MCF 10A (cell line): ENCODE results near the gene DET1. TPM values are rescaled to one million over a fixed set of nuclear protein-coding genes. Genes with fewer than 3 reads are reported as not detected.

Experiments
- BruUV-seq: library from RNA; stranded (reverse); fragments of 400-500 nt; replicated peaks from 2 replicates; lab custom pipeline; 2021; lab: Mats Ljungman, UMichigan
- CTCF ChIA-PET: fragments of 300-600 bp; sonication (Branson Sonifier 250); formaldehyde crosslinking; extraction: SDS; loops from one replicate; lab custom pipeline; 2021; ENCODE audit warnings: antibody characterized with exemption, inconsistent platforms; lab: Yijun Ruan, JAX
- POLR2A ChIA-PET: fragments of 300-600, 350-650 bp; sonication (Branson Sonifier 250); formaldehyde crosslinking; extraction: SDS; loops from one replicate; lab custom pipeline; 2020; ENCODE audit warnings: antibody characterized with exemption, inconsistent platforms; lab: Yijun Ruan, JAX
- DNase-seq: peaks from one replicate; pipeline ENCODE4 v3.0.0-alpha.2; 2018; ENCODE audit not compliant: unreplicated experiment
- H3K27ac Mint-ChIP-seq: one replicate; pipeline ENCODE4 v1.8.0; 2022; ENCODE audit warnings: mild to moderate bottlenecking, low read depth, mixed read lengths; ENCODE audit not compliant: unreplicated experiment
- H3K27me3 Mint-ChIP-seq: one replicate; pipeline ENCODE4 v1.8.0; 2022; ENCODE audit warnings: mixed read lengths; ENCODE audit not compliant: insufficient read depth, unreplicated experiment
- H3K36me3 Mint-ChIP-seq: one replicate; pipeline ENCODE4 v1.8.0; 2022; ENCODE audit warnings: mild to moderate bottlenecking, moderate library complexity, mixed read lengths; ENCODE audit not compliant: insufficient read depth, unreplicated experiment
- H3K4me1 Mint-ChIP-seq: one replicate; pipeline ENCODE4 v1.8.0; 2022; ENCODE audit warnings: mixed read lengths; ENCODE audit not compliant: insufficient read depth, unreplicated experiment
- H3K4me3 Mint-ChIP-seq: one replicate; pipeline ENCODE4 v1.8.0; 2022; ENCODE audit warnings: mild to moderate bottlenecking, moderate library complexity, mixed read lengths; ENCODE audit not compliant: unreplicated experiment
- H3K9me3 Mint-ChIP-seq: one replicate; pipeline ENCODE4 v1.8.0; 2022; ENCODE audit warnings: mixed read lengths; ENCODE audit not compliant: unreplicated experiment
- intact Hi-C: fragments of 100-400 bp; cut with micrococcal nuclease; formaldehyde crosslinking; loops from 2 replicates; pipeline ENCODE4 v1.14.1; 2022
- total RNA-seq: library from RNA; stranded (reverse); gene quantifications from 2 replicates; pipeline ENCODE4 v1.2.3, GENCODE V29; 2022
- TF ChIP-seq, protein P1 (sequence below): fragments of 200-600 bp; IDR thresholded peaks from one replicate; pipeline ENCODE4 v1.8.0; 2022; ENCODE audit warnings: antibody characterized with exemption, mild to moderate bottlenecking; ENCODE audit not compliant: unreplicated experiment

The DET1 gene
- total RNA-seq, 1 experiment from 2014 or later: 5.1 TPM

DNA sequence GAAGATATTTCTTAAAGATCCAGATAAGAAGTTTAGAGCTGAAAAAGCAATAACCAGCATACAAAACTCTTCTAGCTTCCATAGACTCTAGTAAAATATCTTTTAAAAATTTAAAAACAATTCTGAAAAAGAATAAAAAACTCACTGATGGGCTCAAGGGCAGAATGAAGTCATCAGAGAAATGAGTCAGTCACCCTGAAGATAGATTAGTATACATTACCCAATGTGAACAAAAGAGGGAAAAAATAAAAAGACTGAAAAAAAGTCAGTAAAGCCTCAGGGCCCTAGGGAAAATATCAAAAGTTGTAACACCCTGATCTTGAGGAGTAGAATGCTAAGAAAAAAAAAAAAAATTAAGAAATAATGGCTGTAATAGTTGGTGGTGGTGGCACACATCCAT, 11.4 kb downstream of the DET1 start:
- Mint-ChIP-seq H3K4me1 (no peaks in the 10 kb centered on the region), H3K36me3 (peaks cover 15% of the 10 kb centered on the region), H3K27me3 (no peaks in the 10 kb centered on the region), H3K27ac (no peak overlapping the region), H3K9me3 (no peaks in the 10 kb centered on the region), H3K4me3 (no peak overlapping the region)
- BruUV-seq: no TSS peak
- DNase-seq: no peak
- ChIA-PET CTCF (interaction anchor here (0.7 kb wide), 1 partner anchor 1242 kb away, joined by 4 read pairs; no protein-coding TSS in a partner anchor), POLR2A (interaction anchor here (0.7 to 1.5 kb wide), 2 partner anchors 68 to 1810 kb away, joined by 4 to 6 read pairs; partner anchors contain the start of genes MRPL46 and MRPS11)
- TF ChIP-seq, protein P1, sequence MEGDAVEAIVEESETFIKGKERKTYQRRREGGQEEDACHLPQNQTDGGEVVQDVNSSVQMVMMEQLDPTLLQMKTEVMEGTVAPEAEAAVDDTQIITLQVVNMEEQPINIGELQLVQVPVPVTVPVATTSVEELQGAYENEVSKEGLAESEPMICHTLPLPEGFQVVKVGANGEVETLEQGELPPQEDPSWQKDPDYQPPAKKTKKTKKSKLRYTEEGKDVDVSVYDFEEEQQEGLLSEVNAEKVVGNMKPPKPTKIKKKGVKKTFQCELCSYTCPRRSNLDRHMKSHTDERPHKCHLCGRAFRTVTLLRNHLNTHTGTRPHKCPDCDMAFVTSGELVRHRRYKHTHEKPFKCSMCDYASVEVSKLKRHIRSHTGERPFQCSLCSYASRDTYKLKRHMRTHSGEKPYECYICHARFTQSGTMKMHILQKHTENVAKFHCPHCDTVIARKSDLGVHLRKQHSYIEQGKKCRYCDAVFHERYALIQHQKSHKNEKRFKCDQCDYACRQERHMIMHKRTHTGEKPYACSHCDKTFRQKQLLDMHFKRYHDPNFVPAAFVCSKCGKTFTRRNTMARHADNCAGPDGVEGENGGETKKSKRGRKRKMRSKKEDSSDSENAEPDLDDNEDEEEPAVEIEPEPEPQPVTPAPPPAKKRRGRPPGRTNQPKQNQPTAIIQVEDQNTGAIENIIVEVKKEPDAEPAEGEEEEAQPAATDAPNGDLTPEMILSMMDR: no peak
- intact Hi-C loops: no loop called here

DNA sequence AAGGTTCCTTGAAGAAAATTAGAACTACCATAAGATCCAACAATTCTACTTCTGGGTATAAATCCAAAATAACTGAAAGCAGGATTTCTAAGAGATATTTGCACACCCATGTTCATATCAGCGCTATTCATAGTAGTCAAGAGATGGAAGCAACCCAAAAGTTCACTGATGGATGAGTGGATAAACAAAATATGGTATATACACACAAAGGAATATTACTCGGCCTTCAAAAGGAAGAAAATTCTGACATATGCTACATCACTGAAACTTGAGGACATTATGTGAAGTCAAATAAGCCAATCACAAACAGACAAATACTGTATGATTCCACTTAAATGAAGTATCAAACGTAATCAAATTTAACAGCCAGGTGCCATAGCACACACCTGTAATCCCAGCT, 13.1 kb downstream of the DET1 start:
- no peak overlapping the region for H3K27ac Mint-ChIP-seq
- ChIA-PET POLR2A (no interaction called here), CTCF (no interaction called here)
- intact Hi-C loops: no loop called here
- H3K9me3 Mint-ChIP-seq: no peaks in the 10 kb centered on the region
- no peaks in the 10 kb centered on the region for H3K27me3 Mint-ChIP-seq
- H3K4me3 Mint-ChIP-seq: no peak overlapping the region
- H3K4me1 Mint-ChIP-seq: no peaks in the 10 kb centered on the region
- no TSS peak for BruUV-seq
- DNase-seq: no peak
- peaks cover 29% of the 10 kb centered on the region for H3K36me3 Mint-ChIP-seq
- TF ChIP-seq, protein P1: no peak

DNA sequence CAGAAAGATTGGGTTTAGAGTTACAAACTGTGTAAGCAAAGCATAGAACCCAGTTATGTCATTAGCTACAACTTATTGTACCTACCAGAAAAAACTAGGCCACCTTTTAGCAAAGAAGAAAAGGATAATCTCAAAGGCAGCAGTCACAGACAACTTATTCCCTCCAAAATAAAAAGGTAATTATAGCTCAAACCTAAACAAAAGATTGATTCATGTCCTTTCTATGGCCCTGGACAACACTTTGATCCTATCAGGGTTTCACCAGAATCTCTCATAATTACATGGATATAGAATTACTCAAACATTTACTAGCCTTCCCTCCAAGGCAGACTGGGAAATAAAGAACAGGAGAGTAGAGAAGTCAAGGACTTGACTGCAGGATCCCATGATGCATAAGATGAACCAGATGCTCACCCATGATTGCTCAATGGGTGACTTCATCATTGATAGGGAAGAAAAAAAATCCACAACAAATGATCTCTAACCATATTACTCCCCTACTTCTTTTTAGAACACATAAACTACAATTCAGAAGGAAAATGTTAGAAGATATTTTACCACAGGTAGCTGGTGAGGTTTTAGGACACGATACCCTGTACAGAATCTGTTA, 17.4 kb downstream of the DET1 start:
- POLR2A ChIA-PET: interaction anchor here (1.1 kb wide), 1 partner anchor 61 kb away, joined by 3 read pairs; the partner anchor contains the start of genes MRPL46 and MRPS11
- H3K9me3 Mint-ChIP-seq: no peaks in the 10 kb centered on the region
- H3K27me3 Mint-ChIP-seq: no peaks in the 10 kb centered on the region
- CTCF ChIA-PET: no interaction called here
- TF ChIP-seq, protein P1: no peak
- DNase-seq: no peak
- intact Hi-C loops: no loop called here
- BruUV-seq: no TSS peak
- no peak overlapping the region for H3K4me3 Mint-ChIP-seq
- H3K4me1 Mint-ChIP-seq: no peaks in the 10 kb centered on the region
- peaks cover 36% of the 10 kb centered on the region for H3K36me3 Mint-ChIP-seq
- H3K27ac Mint-ChIP-seq: no peak overlapping the region

DNA sequence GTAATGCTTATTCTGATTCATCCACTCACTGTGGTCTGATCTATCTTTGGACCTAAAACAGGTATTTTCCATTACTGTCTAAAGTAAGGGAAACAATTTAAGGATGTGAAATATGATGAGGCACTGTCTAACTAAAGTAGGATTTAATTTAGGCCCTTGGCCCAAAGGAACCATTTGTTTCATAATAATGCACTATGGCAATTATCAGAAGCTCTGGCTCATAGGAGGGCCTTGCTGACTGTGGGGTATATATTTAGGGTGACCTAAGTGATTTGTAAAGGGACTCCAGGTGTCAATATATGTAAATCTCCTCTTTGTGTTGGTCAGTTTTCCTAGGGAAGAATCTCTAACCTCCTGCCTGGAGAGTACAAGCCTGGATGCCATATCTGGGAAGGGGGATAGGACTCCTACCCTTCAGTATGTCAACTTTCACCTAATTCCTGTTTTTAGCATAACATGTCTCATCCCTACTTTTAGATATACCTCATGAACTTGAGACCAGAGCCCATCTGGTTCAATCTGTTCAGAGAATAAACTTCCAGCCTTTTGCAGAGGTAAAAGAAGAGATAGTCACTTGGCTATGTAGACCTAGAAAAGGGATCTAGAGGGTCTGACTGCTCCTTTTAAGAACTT, 20.1 kb downstream of the DET1 start:
- Mint-ChIP-seq H3K4me1 (no peaks in the 10 kb centered on the region), H3K27ac (no peak overlapping the region), H3K4me3 (no peak overlapping the region), H3K27me3 (no peaks in the 10 kb centered on the region), H3K36me3 (peaks cover 38% of the 10 kb centered on the region), H3K9me3 (no peaks in the 10 kb centered on the region)
- ChIA-PET POLR2A (no interaction called here), CTCF (no interaction called here)
- no peak for DNase-seq
- no TSS peak for BruUV-seq
- intact Hi-C loops: no loop called here
- TF ChIP-seq, protein P1: no peak
